ENCODE data around the gene MEA1.

- TF ChIP-seq CTCF (IDR thresholded peaks at IDR 0.05) (peak in 2 of 6 experiments; percentile 13 to 15), POLR2A (IDR thresholded peaks at IDR 0.05) (no peak)
Observed at GRCh38 chr6:43009124-43009523, 4.6 kb downstream of the MEA1 start.

Data from thyroid gland (tissue), 4 donors.